ENCODE measurements around the gene TNFRSF12A. TPM values are rescaled to one million over a fixed set of nuclear protein-coding genes. Genes with fewer than 3 reads are reported as not detected.

TNFRSF12A gene
- total RNA-seq, 1 experiment from 2014 or later = 78.9 TPM

DNA sequence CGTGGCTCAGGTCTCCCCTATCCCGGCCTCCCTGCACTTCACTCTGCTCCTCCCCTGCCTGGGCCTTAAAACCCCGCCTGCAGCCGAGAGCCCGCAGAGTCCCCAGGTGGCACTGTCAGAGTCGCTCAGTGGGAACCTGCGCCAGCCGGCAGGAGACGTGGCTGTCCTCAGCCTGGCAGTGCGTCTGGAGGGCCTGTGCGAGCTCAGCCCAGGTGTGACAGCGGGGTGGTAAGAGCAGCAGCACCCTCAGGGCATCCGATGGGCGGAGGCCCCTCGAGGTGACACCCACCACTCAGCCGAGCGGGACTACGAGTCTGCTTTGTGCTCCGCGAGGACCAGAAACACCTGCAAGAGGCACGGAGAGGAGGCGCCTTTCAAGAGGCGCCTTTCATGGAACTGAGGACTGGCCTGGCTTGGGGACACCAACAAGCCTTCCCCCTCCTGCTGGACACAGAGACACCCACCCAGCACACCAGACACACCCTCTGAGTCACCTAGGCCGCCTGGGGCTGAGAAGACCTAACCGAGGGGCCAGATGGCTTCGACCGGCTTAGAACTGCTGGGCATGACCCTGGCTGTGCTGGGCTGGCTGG, 7.2 kb upstream of the TNFRSF12A start, which contains the start of gene CLDN9:
CLDN9 (plus strand) TSS at position 96 of the 593 bp plus-strand sequence; CDS start at position 536, 440 bp downstream.
- H3K4me3 Mint-ChIP-seq = peak within 1 kb of the TSS; percentile 70

DNA sequence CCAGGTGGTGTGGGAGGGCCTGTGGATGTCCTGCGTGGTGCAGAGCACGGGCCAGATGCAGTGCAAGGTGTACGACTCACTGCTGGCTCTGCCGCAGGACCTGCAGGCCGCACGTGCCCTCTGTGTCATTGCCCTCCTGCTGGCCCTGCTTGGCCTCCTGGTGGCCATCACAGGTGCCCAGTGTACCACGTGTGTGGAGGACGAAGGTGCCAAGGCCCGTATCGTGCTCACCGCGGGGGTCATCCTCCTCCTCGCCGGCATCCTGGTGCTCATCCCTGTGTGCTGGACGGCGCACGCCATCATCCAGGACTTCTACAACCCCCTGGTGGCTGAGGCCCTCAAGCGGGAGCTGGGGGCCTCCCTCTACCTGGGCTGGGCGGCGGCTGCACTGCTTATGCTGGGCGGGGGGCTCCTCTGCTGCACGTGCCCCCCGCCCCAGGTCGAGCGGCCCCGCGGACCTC, 6.6 kb upstream of the TNFRSF12A start:
- Mint-ChIP-seq H3K36me3 (peaks cover 21% of the 10 kb centered on the region), H3K4me1 (peaks cover 71% of the 10 kb centered on the region), H3K4me3 (peak overlapping the region; percentile 70), H3K27ac (no peak overlapping the region), H3K9me3 (no peaks in the 10 kb centered on the region), H3K27me3 (ENCODE audit: low read depth) (peaks cover 3% of the 10 kb centered on the region; the same call in 1 of the 2 replicates)
- ATAC-seq (no peak), DNase-seq (ENCODE audit: low spot score) (no peak)
- ChIA-PET POLR2A (interaction anchor here (1.2 to 17.1 kb wide), 4 partner anchors 7 to 14 kb away, joined by 5 to 502 read pairs (median 256); partner anchors contain the start of genes CLDN6, CLDN9, HCFC1R1 and THOC6), CTCF (interaction anchor here (0.7 to 3.0 kb wide), 10 partner anchors 8 to 116 kb away, joined by 3 to 35 read pairs (median 5); partner anchors contain the start of genes HCFC1R1, PAQR4 and THOC6)
- TF ChIP-seq PRRX2 (CRISPR knock-in tag; IDR thresholded peaks at IDR 0.05) = no peak
- TF ChIP-seq, protein P1, sequence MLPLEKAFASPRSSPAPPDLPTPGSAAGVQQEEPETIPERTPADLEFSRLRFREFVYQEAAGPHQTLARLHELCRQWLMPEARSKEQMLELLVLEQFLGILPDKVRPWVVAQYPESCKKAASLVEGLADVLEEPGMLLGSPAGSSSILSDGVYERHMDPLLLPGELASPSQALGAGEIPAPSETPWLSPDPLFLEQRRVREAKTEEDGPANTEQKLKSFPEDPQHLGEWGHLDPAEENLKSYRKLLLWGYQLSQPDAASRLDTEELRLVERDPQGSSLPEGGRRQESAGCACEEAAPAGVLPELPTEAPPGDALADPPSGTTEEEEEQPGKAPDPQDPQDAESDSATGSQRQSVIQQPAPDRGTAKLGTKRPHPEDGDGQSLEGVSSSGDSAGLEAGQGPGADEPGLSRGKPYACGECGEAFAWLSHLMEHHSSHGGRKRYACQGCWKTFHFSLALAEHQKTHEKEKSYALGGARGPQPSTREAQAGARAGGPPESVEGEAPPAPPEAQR (CRISPR knock-in tag; IDR thresholded peaks at IDR 0.05) = no peak
- peak; percentile 48; the same call in 1 of the 2 replicates for TF ChIP-seq ZNF263 (CRISPR knock-in tag; IDR thresholded peaks at IDR 0.05; ENCODE audit: low read depth)
- TF ChIP-seq SMAD3 (CRISPR knock-in tag; IDR thresholded peaks at IDR 0.05; ENCODE audit: borderline replicate concordance) = no peak
- no peak for TF ChIP-seq GTF2I (CRISPR knock-in tag; conservative IDR thresholded peaks at IDR 0.05)

More for the DNA sequence above, 7.2 kb upstream of the TNFRSF12A start, which contains the start of gene CLDN9:
- ChIA-PET POLR2A (interaction anchor here (1.1 to 17.1 kb wide), 6 partner anchors 7 to 85 kb away, joined by 3 to 502 read pairs (median 9); partner anchors contain the start of genes CLDN6, CLDN9, HCFC1R1 and THOC6), CTCF (interaction anchor here (0.9 to 13.4 kb wide), 10 partner anchors 9 to 161 kb away, joined by 3 to 360 read pairs (median 8); partner anchors contain the start of genes CLDN6, HCFC1R1, PAQR4 and THOC6)
- ATAC-seq = peak; percentile 1; the same call in 1 of the 2 replicates
- TF ChIP-seq, protein P2, sequence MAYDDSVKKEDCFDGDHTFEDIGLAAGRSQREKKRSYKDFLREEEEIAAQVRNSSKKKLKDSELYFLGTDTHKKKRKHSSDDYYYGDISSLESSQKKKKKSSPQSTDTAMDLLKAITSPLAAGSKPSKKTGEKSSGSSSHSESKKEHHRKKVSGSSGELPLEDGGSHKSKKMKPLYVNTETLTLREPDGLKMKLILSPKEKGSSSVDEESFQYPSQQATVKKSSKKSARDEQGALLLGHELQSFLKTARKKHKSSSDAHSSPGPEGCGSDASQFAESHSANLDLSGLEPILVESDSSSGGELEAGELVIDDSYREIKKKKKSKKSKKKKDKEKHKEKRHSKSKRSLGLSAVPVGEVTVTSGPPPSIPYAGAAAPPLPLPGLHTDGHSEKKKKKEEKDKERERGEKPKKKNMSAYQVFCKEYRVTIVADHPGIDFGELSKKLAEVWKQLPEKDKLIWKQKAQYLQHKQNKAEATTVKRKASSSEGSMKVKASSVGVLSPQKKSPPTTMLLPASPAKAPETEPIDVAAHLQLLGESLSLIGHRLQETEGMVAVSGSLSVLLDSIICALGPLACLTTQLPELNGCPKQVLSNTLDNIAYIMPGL (CRISPR knock-in tag; IDR thresholded peaks at IDR 0.05) = 0 out of 2 replicates have a peak, but pooled peaks have one; percentile 23
- TF ChIP-seq, protein P3, sequence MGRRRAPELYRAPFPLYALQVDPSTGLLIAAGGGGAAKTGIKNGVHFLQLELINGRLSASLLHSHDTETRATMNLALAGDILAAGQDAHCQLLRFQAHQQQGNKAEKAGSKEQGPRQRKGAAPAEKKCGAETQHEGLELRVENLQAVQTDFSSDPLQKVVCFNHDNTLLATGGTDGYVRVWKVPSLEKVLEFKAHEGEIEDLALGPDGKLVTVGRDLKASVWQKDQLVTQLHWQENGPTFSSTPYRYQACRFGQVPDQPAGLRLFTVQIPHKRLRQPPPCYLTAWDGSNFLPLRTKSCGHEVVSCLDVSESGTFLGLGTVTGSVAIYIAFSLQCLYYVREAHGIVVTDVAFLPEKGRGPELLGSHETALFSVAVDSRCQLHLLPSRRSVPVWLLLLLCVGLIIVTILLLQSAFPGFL (CRISPR knock-in tag; IDR thresholded peaks at IDR 0.05; ENCODE audit: borderline replicate concordance) = no peak
- TF ChIP-seq, protein P4, sequence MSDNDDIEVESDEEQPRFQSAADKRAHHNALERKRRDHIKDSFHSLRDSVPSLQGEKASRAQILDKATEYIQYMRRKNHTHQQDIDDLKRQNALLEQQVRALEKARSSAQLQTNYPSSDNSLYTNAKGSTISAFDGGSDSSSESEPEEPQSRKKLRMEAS (CRISPR knock-in tag; IDR thresholded peaks at IDR 0.05) = peak; percentile 23; the same call in 1 of the 2 replicates
- Mint-ChIP-seq H3K27ac (peak within 1 kb of the TSS; percentile 69), H3K36me3 (peaks cover 21% of the 10 kb centered on the region), H3K9me3 (no peaks in the 10 kb centered on the region), H3K4me1 (peaks cover 72% of the 10 kb centered on the region), H3K27me3 (ENCODE audit: low read depth) (peaks cover 3% of the 10 kb centered on the region; the same call in 1 of the 2 replicates)
- DNase-seq (ENCODE audit: low spot score) = peak; percentile 69

DNA sequence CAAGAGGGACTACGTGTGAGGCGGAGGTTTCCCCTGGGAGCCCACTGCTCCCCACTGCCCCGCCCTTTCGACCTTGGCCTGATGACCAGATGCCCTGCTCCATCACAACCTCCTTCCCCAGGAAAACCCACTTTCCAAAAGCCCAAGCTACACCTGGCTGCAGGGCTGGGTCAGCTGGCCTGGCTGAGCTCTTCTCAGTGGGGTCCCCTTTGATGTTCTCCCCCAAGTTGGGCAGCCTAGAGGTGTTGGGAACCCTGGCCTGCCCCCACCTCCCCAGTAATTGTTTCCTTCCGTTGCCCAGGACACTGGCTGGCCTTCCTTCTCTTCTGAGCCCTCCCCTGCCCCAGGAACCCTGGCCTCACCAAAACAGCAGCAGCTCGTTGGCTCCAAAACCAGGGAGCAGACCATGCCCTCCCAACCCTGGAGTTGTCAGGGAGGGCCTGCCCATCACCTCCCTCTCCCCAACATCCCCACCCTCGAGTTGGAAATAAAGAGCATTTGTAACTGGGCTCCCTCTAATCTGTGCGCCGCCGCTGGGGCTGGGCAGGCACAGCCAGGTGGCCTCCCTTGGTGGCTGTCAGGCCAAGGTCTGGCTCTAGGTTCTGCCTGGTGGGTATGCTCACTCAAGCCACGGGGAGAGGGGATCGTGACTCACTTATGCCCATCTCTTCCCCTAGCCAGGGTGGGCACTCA, 6.0 kb upstream of the TNFRSF12A start:
- no peak for ATAC-seq
- ChIA-PET POLR2A (interaction anchor here (0.6 to 17.1 kb wide), 4 partner anchors 8 to 37 kb away, joined by 3 to 502 read pairs (median 7); partner anchors contain the start of genes CLDN9, HCFC1R1 and THOC6), CTCF (interaction anchor here (0.7 to 3.0 kb wide), 11 partner anchors 9 to 115 kb away, joined by 3 to 35 read pairs (median 5); partner anchors contain the start of genes HCFC1R1, PAQR4 and THOC6)
- Mint-ChIP-seq H3K27ac (peak overlapping the region; percentile 86), H3K4me3 (peak overlapping the region; percentile 93), H3K27me3 (ENCODE audit: low read depth) (peaks cover 3% of the 10 kb centered on the region; the same call in 1 of the 2 replicates), H3K9me3 (no peaks in the 10 kb centered on the region), H3K36me3 (peaks cover 21% of the 10 kb centered on the region), H3K4me1 (peaks cover 68% of the 10 kb centered on the region)
- no peak for DNase-seq (ENCODE audit: low spot score)
- TF ChIP-seq FOXK1 (CRISPR knock-in tag; IDR thresholded peaks at IDR 0.05) (no peak), TEAD4 (CRISPR knock-in tag; IDR thresholded peaks at IDR 0.05) (0 out of 2 replicates have a peak, but pooled peaks have one; percentile 22), EMX1 (CRISPR knock-in tag; IDR thresholded peaks at IDR 0.05) (peak; percentile 95), ZNF416 (CRISPR knock-in tag; IDR thresholded peaks at IDR 0.05) (no peak; the same call in 1 of the 2 replicates), GTF2I (CRISPR knock-in tag; conservative IDR thresholded peaks at IDR 0.05) (no peak), ZNF317 (CRISPR knock-in tag; IDR thresholded peaks at IDR 0.05; ENCODE audit: borderline replicate concordance, low read depth) (no peak), OVOL2 (CRISPR knock-in tag; IDR thresholded peaks at IDR 0.05; ENCODE audit: borderline replicate concordance) (no peak)
- TF ChIP-seq, protein P5, sequence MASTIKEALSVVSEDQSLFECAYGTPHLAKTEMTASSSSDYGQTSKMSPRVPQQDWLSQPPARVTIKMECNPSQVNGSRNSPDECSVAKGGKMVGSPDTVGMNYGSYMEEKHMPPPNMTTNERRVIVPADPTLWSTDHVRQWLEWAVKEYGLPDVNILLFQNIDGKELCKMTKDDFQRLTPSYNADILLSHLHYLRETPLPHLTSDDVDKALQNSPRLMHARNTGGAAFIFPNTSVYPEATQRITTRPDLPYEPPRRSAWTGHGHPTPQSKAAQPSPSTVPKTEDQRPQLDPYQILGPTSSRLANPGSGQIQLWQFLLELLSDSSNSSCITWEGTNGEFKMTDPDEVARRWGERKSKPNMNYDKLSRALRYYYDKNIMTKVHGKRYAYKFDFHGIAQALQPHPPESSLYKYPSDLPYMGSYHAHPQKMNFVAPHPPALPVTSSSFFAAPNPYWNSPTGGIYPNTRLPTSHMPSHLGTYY (CRISPR knock-in tag; IDR thresholded peaks at IDR 0.05) = peak; percentile 62; the same call in 1 of the 2 replicates
- TF ChIP-seq, protein P6, sequence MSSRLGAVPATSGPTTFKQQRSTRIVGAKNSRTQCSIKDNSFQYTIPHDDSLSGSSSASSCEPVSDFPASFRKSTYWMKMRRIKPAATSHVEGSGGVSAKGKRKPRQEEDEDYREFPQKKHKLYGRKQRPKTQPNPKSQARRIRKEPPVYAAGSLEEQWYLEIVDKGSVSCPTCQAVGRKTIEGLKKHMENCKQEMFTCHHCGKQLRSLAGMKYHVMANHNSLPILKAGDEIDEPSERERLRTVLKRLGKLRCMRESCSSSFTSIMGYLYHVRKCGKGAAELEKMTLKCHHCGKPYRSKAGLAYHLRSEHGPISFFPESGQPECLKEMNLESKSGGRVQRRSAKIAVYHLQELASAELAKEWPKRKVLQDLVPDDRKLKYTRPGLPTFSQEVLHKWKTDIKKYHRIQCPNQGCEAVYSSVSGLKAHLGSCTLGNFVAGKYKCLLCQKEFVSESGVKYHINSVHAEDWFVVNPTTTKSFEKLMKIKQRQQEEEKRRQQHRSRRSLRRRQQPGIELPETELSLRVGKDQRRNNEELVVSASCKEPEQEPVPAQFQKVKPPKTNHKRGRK (CRISPR knock-in tag; IDR thresholded peaks at IDR 0.05; ENCODE audit: borderline replicate concordance) = no peak
- TF ChIP-seq, protein P4 (CRISPR knock-in tag; IDR thresholded peaks at IDR 0.05) = peak; percentile 27; the same call in 1 of the 2 replicates
